Posterior cingulate gyrus (tissue), 11 donors: ENCODE results near the gene NBEA.
A peak's percentile ranks its signal among the peaks of the same experiment; 100 is the strongest.

Experiments
- DNase-seq, 10 donors: peaks; one replicate each; pipeline versions ENCODE4 v3.0.0 to v3.0.0-alpha.2; 2020 to 2021; ENCODE audit warnings: mixed read lengths in 3 of 10
- intact Hi-C: fragments of 100-400 bp; cut with DNase I; formaldehyde crosslinking; loops from one replicate; pipeline ENCODE4 v1.15.1; 2023

Gene NBEA

GRCh38 chr13:35157143-35157755, 215.2 kb downstream of the NBEA start:
- intact Hi-C loops: loop anchor here (5.0 to 10.0 kb wide), 3 partner anchors 212 to 1355 kb away; partner anchors contain the start of gene NBEA
- DNase-seq: peak in 1 of 10 donors; percentile 24

DNA sequence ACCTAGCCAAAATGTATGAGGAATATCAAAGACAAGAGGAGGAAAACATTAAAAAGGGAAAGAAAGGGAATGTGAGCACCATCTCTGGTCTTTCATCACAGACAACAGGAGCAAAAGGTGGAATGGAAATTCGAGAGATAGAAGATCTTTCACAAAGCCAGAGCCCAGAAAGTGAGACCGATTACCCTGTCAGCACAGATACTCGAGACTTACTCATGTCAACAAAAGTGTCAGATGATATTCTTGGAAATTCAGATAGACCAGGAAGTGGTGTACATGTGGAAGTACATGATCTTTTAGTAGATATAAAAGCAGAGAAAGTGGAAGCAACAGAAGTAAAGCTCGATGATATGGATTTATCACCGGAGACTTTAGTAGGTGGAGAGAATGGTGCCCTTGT, 217.0 kb downstream of the NBEA start:
- no peak for DNase-seq
- intact Hi-C loops: loop anchor here (5.0 to 10.0 kb wide), 3 partner anchors 214 to 1357 kb away; partner anchors contain the start of gene NBEA

- no peak for DNase-seq
- intact Hi-C loops: loop anchor here (5.0 kb wide), 1 partner anchor 1229 kb away; no protein-coding TSS in a partner anchor
These were observed 218.8 kb downstream of the NBEA start for GRCh38 chr13:35160896-35161295.

DNA sequence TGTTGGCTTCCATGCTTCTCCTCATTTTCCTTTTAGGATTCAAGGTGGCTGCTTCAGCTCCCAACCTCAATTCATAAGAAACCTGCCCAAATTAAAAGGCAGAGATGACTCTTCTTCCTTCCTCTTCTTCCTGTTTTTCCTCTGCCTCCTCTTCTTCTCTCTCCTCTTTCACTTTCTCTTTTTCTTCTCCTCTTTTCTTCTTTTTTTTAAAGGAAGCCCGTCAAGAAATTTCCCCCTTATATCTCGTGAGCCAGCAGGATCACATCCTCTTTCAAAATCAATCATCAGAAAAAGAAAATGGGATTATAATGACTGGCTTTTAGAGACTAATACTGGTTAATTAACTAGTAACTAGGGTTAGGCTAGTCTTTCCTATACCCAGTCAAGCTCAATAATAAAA, 220.3 kb downstream of the NBEA start:
- intact Hi-C loops: loop anchor here (5.0 kb wide), 1 partner anchor 1230 kb away; no protein-coding TSS in a partner anchor

DNA sequence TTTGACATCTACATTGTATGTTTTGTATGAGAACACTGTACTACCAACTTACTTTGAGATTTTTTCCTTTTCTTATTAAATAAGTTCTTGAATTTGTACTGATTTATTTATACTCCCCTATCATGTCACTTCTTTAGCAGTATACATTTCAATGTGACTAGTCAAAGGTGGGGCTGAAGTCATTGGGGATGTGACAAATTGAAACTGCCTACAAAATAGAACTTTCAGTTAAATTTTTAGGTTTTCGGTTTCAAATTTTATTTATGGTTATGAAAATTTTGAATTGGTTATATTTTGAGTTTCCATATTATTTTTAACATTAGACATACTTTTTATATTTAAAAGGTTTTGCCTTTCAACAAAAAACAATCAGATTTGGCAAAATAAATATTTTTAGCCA, 221.6 kb downstream of the NBEA start:
- intact Hi-C loops: loop anchor here (5.0 kb wide), 1 partner anchor 1231 kb away; no protein-coding TSS in a partner anchor

More for the DNA sequence above, 220.3 kb downstream of the NBEA start:
- DNase-seq: no peak

GRCh38 chr13:35164324-35164932, 222.4 kb downstream of the NBEA start:
- intact Hi-C loops: loop anchor here (5.0 kb wide), 1 partner anchor 1232 kb away; no protein-coding TSS in a partner anchor
- DNase-seq: no peak

More for the DNA sequence above, 221.6 kb downstream of the NBEA start:
- DNase-seq: no peak

DNA sequence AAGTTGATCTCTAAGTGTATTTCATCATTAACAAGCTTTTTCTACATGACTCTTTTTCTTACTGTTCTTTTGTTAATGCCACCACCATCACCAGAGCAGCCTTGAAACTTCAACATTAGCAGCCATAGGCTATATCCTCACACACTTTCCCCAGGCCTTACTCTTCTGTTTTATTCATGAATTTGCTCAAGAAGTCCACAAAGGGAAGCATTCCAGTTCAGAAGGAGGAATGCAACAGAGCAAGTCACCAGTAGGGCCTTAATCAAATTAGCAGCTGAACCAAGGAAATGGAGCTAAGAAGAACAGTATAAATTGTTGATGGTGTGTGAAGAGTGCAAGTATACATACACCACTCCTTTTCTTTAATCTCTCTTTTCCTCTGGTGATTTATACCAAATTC, 223.1 kb downstream of the NBEA start:
- DNase-seq: no peak
- intact Hi-C loops: no loop called here

- intact Hi-C loops: no loop called here
- no peak for DNase-seq
These were observed 237.4 kb downstream of the NBEA start for GRCh38 chr13:35179494-35179893.

GRCh38 chr13:35179920-35180663, 238.0 kb downstream of the NBEA start:
- intact Hi-C loops: no loop called here
- no peak for DNase-seq

DNA sequence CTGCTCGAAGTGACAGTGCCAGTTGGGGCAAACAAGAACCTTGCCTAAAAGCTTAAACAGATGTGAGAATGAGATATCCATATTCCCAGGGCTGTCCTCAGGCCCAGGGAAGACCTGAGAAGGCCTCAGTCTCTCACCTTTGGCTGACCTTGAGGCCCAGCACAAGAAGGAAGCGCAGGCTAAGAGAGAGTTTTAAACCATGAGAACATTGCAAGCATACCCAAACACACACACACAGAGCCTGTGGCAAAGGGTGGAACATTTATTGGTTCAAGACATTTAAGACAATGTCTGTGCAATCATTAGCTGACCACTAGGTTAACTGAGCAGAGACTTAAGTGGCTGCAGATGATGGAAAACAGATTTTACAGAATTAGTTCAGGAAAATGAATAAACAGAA, 248.2 kb downstream of the NBEA start:
- intact Hi-C loops: no loop called here
- no peak for DNase-seq

DNA sequence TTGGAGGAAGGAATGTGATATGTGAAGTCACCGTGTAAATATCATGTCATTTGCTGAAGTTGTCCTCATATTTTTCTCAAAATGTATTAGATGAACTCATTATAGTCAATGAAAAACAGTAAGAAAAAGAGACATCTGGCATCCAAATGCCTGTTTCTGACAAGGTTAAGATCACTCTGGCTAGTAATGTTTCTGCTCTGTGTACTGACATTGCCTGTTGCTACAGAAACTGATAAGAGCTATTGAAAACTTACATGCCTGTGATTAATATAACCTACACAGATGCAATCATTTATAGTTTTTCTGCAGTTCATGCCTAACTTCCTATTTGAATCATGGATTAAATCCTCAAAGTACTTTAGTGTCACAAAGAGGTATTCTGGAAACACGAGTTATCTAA, 249.8 kb downstream of the NBEA start:
- DNase-seq: no peak
- intact Hi-C loops: no loop called here

GRCh38 chr13:35198613-35199200, 256.6 kb downstream of the NBEA start:
- DNase-seq: peak in 1 of 10 donors; percentile 35
- intact Hi-C loops: no loop called here

DNA sequence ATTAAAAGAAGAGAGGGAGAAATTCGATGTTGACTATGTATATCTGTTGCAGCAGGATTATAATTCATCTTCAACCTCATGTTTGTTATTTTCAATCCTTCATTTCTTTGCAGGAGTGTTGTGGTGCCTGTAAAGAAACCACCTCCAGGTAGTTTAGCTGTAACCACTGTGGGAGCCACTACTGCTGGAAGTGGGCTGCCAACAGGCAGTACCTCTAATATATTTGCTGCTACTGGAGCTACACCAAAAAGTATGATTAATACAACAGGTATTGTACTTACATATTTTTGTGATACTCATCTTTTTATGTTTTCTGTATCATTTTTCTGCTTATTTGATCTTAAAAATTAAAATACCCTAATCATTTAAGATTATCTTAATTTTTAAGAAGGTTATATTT, 266.5 kb downstream of the NBEA start:
- intact Hi-C loops: no loop called here
- DNase-seq: no peak

- intact Hi-C loops: loop anchor here (2.0 kb wide), 1 partner anchor 511 kb away; no protein-coding TSS in a partner anchor
- no peak for DNase-seq
These were observed 268.2 kb downstream of the NBEA start for GRCh38 chr13:35210261-35210660.

DNA sequence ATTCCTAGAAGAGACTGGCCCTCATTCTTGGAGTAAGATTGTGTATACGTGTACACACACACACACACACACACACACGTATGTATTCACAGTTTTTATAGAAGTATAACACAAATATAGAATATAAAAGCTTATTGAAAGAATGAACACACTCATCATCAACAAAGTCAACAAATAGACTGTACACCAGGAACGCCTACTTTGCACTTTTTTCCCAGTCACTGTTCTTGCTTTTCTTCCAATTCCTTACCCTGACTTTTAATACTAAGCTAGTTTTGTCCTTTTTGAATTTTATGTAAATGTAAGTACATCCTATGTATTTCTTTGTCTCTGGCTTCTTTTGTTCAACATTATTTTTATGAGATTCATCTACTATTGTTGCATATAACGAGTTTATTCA, 269.9 kb downstream of the NBEA start:
- DNase-seq: no peak
- intact Hi-C loops: loop anchor here (2.0 kb wide), 1 partner anchor 509 kb away; no protein-coding TSS in a partner anchor

DNA sequence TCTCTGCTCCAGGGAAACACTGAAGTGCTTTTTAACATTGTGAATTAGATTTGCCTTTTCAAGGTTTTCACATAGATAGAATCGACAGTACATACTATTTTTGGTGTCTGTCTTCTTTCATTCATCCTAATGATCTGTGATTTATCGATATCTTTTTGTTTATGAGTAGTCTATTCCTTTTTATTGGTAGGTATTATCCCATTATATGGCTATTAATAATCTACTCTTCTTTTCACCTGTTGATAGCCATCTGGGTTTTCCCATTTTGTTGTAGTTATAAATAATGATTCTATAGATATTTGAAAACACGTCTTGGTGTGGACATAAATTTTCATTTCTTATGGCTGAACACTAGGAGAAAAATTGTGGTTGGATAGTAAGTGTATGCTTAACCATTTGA, 271.8 kb downstream of the NBEA start:
- DNase-seq: no peak
- intact Hi-C loops: no loop called here

- DNase-seq: no peak
- intact Hi-C loops: no loop called here
These were observed 274.1 kb downstream of the NBEA start for GRCh38 chr13:35216131-35216530.

- intact Hi-C loops: no loop called here
- DNase-seq: no peak
These were observed 277.0 kb downstream of the NBEA start for GRCh38 chr13:35219021-35219420.

GRCh38 chr13:35225159-35225558, 283.1 kb downstream of the NBEA start:
- DNase-seq: no peak
- intact Hi-C loops: no loop called here

DNA sequence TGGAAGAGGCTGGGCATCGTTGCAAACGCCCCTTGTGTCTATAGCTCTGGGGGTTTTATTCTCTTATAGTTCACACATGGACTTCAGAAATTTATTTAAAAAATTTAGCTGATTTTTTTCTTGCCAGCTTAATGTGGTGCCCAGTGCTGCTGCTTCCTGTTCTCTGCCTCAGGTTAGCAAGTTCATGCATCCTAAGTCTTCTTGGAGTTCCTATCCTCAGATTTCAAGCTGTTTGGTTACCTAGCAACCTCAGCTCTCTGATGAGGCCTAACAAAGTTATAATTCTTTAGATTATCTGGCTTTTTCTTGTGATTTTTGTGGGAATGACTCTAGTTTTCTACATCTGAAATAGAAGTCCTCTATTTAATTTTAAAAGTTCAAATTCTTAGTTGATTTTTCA, 283.5 kb downstream of the NBEA start:
- peak in 1 of 10 donors; percentile 9 for DNase-seq
- intact Hi-C loops: no loop called here

- intact Hi-C loops: no loop called here
- no peak for DNase-seq
These were observed 286.5 kb downstream of the NBEA start for GRCh38 chr13:35228536-35228935.
